ENCODE results near the gene EAF2.

GRCh38 chr3:121836064-121836463, 1.1 kb downstream of the EAF2 start:
- TF ChIP-seq REST (IDR thresholded peaks at IDR 0.05; ENCODE audit: low read depth), result no peak
- no peak for TF ChIP-seq POLR2A (IDR thresholded peaks at IDR 0.05; ENCODE audit: borderline replicate concordance, extremely low read depth, insufficient read depth, insufficient read length)
- TF ChIP-seq CTCF (IDR thresholded peaks at IDR 0.05 in 2 of 3, conservative IDR thresholded peaks at IDR 0.05 in 1 of 3; ENCODE audit: borderline replicate concordance in 1 of 3, insufficient read depth in 1 of 3, low read depth in 2 of 3, low read length in 2 of 3), result no peak
- TF ChIP-seq POLR2AphosphoS5 (IDR thresholded peaks at IDR 0.05; ENCODE audit: low read depth, low read length), result no peak
- no peak for TF ChIP-seq SIN3A (IDR thresholded peaks at IDR 0.05; ENCODE audit: low read depth)
- no peak for TF ChIP-seq EZH2 (IDR thresholded peaks at IDR 0.05)
- TF ChIP-seq EZH2phosphoT487 (IDR thresholded peaks at IDR 0.05; ENCODE audit: borderline replicate concordance), result no peak
- no peak for TF ChIP-seq ZBTB33 (IDR thresholded peaks at IDR 0.05; ENCODE audit: extremely low read depth, insufficient replicate concordance, low read length)
- no peak for TF ChIP-seq ZFX (IDR thresholded peaks at IDR 0.05)
- TF ChIP-seq JUND (IDR thresholded peaks at IDR 0.05), result no peak
- no peak for TF ChIP-seq ZNF274 (IDR thresholded peaks at IDR 0.05; ENCODE audit: low read depth, low read length)
- TF ChIP-seq SP1 (IDR thresholded peaks at IDR 0.05; ENCODE audit: low read depth), result no peak
- TF ChIP-seq ATF3 (IDR thresholded peaks at IDR 0.05), result no peak
- TF ChIP-seq FOSL1 (IDR thresholded peaks at IDR 0.05; ENCODE audit: low read depth), result no peak
